Adrenal gland (tissue), 12 donors: ENCODE data around the gene TEN1. TPM values are rescaled to one million over a fixed set of nuclear protein-coding genes. Genes with fewer than 3 reads are reported as not detected.
"Not testable (repeated sequence)": the region's sequence is repeated elsewhere in the genome, so short reads cannot be mapped to it uniquely, and the experiment has no call there.

Experiments
- DNase-seq, 7 donors: peaks; one replicate each; pipeline ENCODE4 v3.0.0-alpha.2; 2019 to 2020
- H3K27ac ChIP-seq, 5 donors: fragments of 200-600 bp; sonication (generic) in 4 of 5; 1 replicate in 3 of 5; 2 replicates in 2 of 5; pipeline versions ENCODE4 v1.5.1 to v1.8.0; 2016 to 2020; ENCODE audit warnings: mild to moderate bottlenecking in 1 of 5
- H3K27me3 ChIP-seq: fragments of 200-600 bp; 2 replicates; pipeline ENCODE4 v1.8.0; 2021
- H3K36me3 ChIP-seq, 2 donors: fragments of 200-600 bp; replicated peaks in 1 of 2; 1 replicate in 1 of 2; 2 replicates in 1 of 2; pipeline versions ENCODE4 v1.5.1 to v1.8.0; 2018 to 2022
- H3K4me1 ChIP-seq, 2 donors: fragments of 200-600 bp; replicated peaks in 1 of 2; 1 replicate in 1 of 2; 2 replicates in 1 of 2; pipeline versions ENCODE4 v1.5.1 to v1.8.0; 2018 to 2021
- H3K4me3 ChIP-seq, 4 donors: fragments of 200-600 bp; sonication (generic) in 3 of 4; one replicate each; pipeline ENCODE4 v1.5.1; 2016 to 2018
- H3K9me3 ChIP-seq, 3 donors: fragments of 200-600 bp; sonication (generic) in 1 of 3; replicated peaks in 1 of 3; 1 replicate in 2 of 3; 2 replicates in 1 of 3; pipeline versions ENCODE4 v1.5.1 to v1.8.0; 2016 to 2021
- CTCF ChIP-seq, 6 experiments: fragments of 450-650 bp in 4 of 6; fragments of 200-600 bp in 2 of 6; sonication (generic) in 1 of 6; IDR thresholded peaks; 1 replicate in 5 of 6; 2 replicates in 1 of 6; pipeline versions ENCODE4 v1.5.1 to v1.8.0; 2016 to 2021; ENCODE audit warnings: antibody characterized with exemption in 6 of 6, mild to moderate bottlenecking in 2 of 6, moderate library complexity in 1 of 6
- POLR2A ChIP-seq, 2 donors: fragments of 450-650 bp; IDR thresholded peaks; one replicate each; pipeline ENCODE4 v1.6.1; 2017; ENCODE audit warnings: antibody characterized with exemption in 2 of 2, mild to moderate bottlenecking in 2 of 2, moderate library complexity in 1 of 2
- WGBS, 4 donors: extraction: QIAGEN DNeasy Blood & Tissue Kit in 2 of 4; methylation state at CpG; one replicate each; pipeline versions ENCODE4 v1.1.5 to v1.1.7; 2013 to 2017; 5-methylcytosine and 5-hydroxymethylcytosine counted together
- intact Hi-C, 2 donors: fragments of 100-400 bp; cut with DNase I; formaldehyde crosslinking; loops; one replicate each; pipeline versions ENCODE4 v1.14.1 to v1.15.0; 2022 to 2023
- polyA plus RNA-seq, 3 donors: library from polyadenylated mRNA; stranded (reverse); fragments of 200-250 nt in 2 of 3; fragments of 350-450 nt in 1 of 3; fragmentation: Illumina TruSeq in 1 of 3; extraction: RNeasy Lipid Tissue Mini Kit (QIAGEN cat#74804) in 1 of 3; gene quantifications; one replicate each; pipeline ENCODE4 v1.2.3, GENCODE V29; 2013 to 2014
- total RNA-seq, 9 donors: library from RNA; depleted of rRNA in 4 of 9; stranded (reverse); fragments of >200 nt in 4 of 9; fragments of 120-200 nt in 1 of 9; fragmentation: NEBNext Ultra II Directional in 1 of 9; extraction: Animal tissue kit (Norgen Biotek cat#: 25700) in 1 of 9; gene quantifications; one replicate each; pipeline versions ENCODE4 v1.1.0 to v1.2.4, GENCODE V29; 2013 to 2023
- donor health status: healthy with polysubstance abuse.
- donor health status: Bipolar disorder and iron deficiency.
- donor health status: DM: yes; HTN: yes; CAD: no.
- donor health status: DM: no; HTN: no; CAD: no.
- donor health status: DM: no; HTN: no; CAD: no.
- donor health status: DM: yes; HTN: yes; CAD: no.

Gene TEN1
- total and polyA plus RNA-seq, 12 donors = 8.7 to 40.0 (median 25.8) TPM

GRCh38 chr17:75970011-75970523 lies 9.0 kb upstream of the TEN1 start:
- intact Hi-C loops = no loop called here
- Histone ChIP-seq H3K27ac (peak overlapping the region in 2 of 5 donors; percentile 37 to 72), H3K9me3 (no peaks in the 10 kb centered on the region), H3K36me3 (peaks cover 0 to 19% of the 10 kb centered on the region in 2 donors), H3K27me3 (no peaks in the 10 kb centered on the region), H3K4me1 (peaks cover 0 to 11% of the 10 kb centered on the region in 2 donors), H3K4me3 (no peak overlapping the region)
- WGBS, 4 donors = 70 to 84% (median 74%) methylated on average over 4 of the region's 4 CpGs
- TF ChIP-seq POLR2A (IDR thresholded peaks at IDR 0.05) (no peak), CTCF (IDR thresholded peaks at IDR 0.05) (no peak)
- no peak for DNase-seq

GRCh38 chr17:75970626-75971025 lies 8.4 kb upstream of the TEN1 start:
- intact Hi-C loops = no loop called here
- H3K36me3 ChIP-seq = peaks cover 0 to 19% of the 10 kb centered on the region in 2 donors
- no peak overlapping the region for H3K4me3 ChIP-seq

GRCh38 chr17:75975187-75975586 lies 3.9 kb upstream of the TEN1 start:
- H3K4me3 ChIP-seq, DNase-seq, intact Hi-C loops, H3K27me3 ChIP-seq, H3K9me3 ChIP-seq: not testable (repeated sequence)
- Histone ChIP-seq H3K27ac (peak overlapping the region in 1 of 5 donors; percentile 21), H3K36me3 (peaks cover 0 to 19% of the 10 kb centered on the region in 2 donors), H3K4me1 (peaks cover 27 to 47% of the 10 kb centered on the region in 2 donors)
- 95 to 96% (median 95%) methylated on average over 6 of the region's 6 CpGs for WGBS, 4 donors

More at GRCh38 chr17:75970626-75971025, 8.4 kb upstream of the TEN1 start:
- no peak for DNase-seq
- H3K27ac ChIP-seq = peak overlapping the region in 2 of 5 donors; percentile 37 to 72
- no peaks in the 10 kb centered on the region for H3K27me3 ChIP-seq
- H3K9me3 ChIP-seq = no peaks in the 10 kb centered on the region
- WGBS, 4 donors = 90 to 97% (median 91%) methylated on average over 7 of the region's 7 CpGs
- TF ChIP-seq POLR2A (IDR thresholded peaks at IDR 0.05) = no peak
- no peak for TF ChIP-seq CTCF (IDR thresholded peaks at IDR 0.05)
- H3K4me1 ChIP-seq = peaks cover 2 to 13% of the 10 kb centered on the region in 2 donors

- Histone ChIP-seq H3K27ac (peak overlapping the region; percentile 13 to 58 (median 31)), H3K4me3 (peak overlapping the region in 1 of 4 donors; percentile 9)
Measured at GRCh38 chr17:75975757-75976174, 3.3 kb upstream of the TEN1 start.

More at GRCh38 chr17:75975757-75976174, 3.3 kb upstream of the TEN1 start:
- TF ChIP-seq CTCF (IDR thresholded peaks at IDR 0.05) = no peak
- TF ChIP-seq POLR2A (IDR thresholded peaks at IDR 0.05) = no peak
- no peak for DNase-seq
- Histone ChIP-seq H3K36me3 (peaks cover 0 to 19% of the 10 kb centered on the region in 2 donors), H3K9me3 (no peaks in the 10 kb centered on the region), H3K27me3 (no peaks in the 10 kb centered on the region), H3K4me1 (peaks cover 27 to 53% of the 10 kb centered on the region in 2 donors)
- intact Hi-C loops = no loop called here
- WGBS, 4 donors = 44 to 59% (median 52%) methylated on average over 5 of the region's 5 CpGs
